Measurements from ENCODE around the gene GOSR2. TPM values are rescaled to one million over a fixed set of nuclear protein-coding genes. Genes with fewer than 3 reads are reported as not detected.

Gene GOSR2
- total and polyA plus RNA-seq, 9 of the 15 experiments (the other 6 are each of a cell fraction or from before 2014, with no cell fraction given), result 32.7 to 96.3 (median 48.9) TPM

- TF ChIP-seq, protein P1, sequence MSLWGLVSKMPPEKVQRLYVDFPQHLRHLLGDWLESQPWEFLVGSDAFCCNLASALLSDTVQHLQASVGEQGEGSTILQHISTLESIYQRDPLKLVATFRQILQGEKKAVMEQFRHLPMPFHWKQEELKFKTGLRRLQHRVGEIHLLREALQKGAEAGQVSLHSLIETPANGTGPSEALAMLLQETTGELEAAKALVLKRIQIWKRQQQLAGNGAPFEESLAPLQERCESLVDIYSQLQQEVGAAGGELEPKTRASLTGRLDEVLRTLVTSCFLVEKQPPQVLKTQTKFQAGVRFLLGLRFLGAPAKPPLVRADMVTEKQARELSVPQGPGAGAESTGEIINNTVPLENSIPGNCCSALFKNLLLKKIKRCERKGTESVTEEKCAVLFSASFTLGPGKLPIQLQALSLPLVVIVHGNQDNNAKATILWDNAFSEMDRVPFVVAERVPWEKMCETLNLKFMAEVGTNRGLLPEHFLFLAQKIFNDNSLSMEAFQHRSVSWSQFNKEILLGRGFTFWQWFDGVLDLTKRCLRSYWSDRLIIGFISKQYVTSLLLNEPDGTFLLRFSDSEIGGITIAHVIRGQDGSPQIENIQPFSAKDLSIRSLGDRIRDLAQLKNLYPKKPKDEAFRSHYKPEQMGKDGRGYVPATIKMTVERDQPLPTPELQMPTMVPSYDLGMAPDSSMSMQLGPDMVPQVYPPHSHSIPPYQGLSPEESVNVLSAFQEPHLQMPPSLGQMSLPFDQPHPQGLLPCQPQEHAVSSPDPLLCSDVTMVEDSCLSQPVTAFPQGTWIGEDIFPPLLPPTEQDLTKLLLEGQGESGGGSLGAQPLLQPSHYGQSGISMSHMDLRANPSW (CRISPR knock-in tag; IDR thresholded peaks at IDR 0.05), result no peak
- no peak for TF ChIP-seq ZNF41 (CRISPR knock-in tag; conservative IDR thresholded peaks at IDR 0.05)
- 0 out of 4 replicates have a peak, but pooled peaks have one; percentile 17 to 34 for TF ChIP-seq MAZ (CRISPR knock-in tag; conservative IDR thresholded peaks at IDR 0.05 in 1 of 2, IDR thresholded peaks at IDR 0.05 in 1 of 2)
- 0 out of 2 replicates have a peak, but pooled peaks have one; percentile 31 for TF ChIP-seq ZNF644 (tag; IDR thresholded peaks at IDR 0.05; ENCODE audit: low read depth)
- TF ChIP-seq PRMT5 (CRISPR knock-in tag; IDR thresholded peaks at IDR 0.05), result peak; percentile 82; the same call in 1 of the 2 replicates
- peak; percentile 99 for TF ChIP-seq EHMT2 (IDR thresholded peaks at IDR 0.05)
- TF ChIP-seq, protein P2, sequence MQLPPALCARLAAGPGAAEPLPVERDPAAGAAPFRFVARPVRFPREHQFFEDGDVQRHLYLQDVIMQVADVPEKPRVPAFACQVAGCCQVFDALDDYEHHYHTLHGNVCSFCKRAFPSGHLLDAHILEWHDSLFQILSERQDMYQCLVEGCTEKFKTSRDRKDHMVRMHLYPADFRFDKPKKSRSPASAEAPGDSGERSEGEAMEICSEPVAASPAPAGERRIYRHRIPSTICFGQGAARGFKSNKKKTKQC (CRISPR knock-in tag; IDR thresholded peaks at IDR 0.05), result peak; percentile 84
- no peak for TF ChIP-seq CBFA2T2 (conservative IDR thresholded peaks at IDR 0.05)
- 0 out of 2 replicates have a peak, but pooled peaks have one; percentile 24 for TF ChIP-seq XRCC5 (IDR thresholded peaks at IDR 0.05; ENCODE audit: low read depth, low read length)
- peak; percentile 80 for TF ChIP-seq RFX1 (IDR thresholded peaks at IDR 0.05)
- TF ChIP-seq FOXM1 (IDR thresholded peaks at IDR 0.05; ENCODE audit: low read depth), result no peak
- TF ChIP-seq FOXM1 (CRISPR knock-in tag; IDR thresholded peaks at IDR 0.05; ENCODE audit: low read depth), result no peak
- TF ChIP-seq NFIC (IDR thresholded peaks at IDR 0.05), result no peak
- TF ChIP-seq NR3C1 (CRISPR knock-in tag; IDR thresholded peaks at IDR 0.05), result no peak
- TF ChIP-seq, protein P3, sequence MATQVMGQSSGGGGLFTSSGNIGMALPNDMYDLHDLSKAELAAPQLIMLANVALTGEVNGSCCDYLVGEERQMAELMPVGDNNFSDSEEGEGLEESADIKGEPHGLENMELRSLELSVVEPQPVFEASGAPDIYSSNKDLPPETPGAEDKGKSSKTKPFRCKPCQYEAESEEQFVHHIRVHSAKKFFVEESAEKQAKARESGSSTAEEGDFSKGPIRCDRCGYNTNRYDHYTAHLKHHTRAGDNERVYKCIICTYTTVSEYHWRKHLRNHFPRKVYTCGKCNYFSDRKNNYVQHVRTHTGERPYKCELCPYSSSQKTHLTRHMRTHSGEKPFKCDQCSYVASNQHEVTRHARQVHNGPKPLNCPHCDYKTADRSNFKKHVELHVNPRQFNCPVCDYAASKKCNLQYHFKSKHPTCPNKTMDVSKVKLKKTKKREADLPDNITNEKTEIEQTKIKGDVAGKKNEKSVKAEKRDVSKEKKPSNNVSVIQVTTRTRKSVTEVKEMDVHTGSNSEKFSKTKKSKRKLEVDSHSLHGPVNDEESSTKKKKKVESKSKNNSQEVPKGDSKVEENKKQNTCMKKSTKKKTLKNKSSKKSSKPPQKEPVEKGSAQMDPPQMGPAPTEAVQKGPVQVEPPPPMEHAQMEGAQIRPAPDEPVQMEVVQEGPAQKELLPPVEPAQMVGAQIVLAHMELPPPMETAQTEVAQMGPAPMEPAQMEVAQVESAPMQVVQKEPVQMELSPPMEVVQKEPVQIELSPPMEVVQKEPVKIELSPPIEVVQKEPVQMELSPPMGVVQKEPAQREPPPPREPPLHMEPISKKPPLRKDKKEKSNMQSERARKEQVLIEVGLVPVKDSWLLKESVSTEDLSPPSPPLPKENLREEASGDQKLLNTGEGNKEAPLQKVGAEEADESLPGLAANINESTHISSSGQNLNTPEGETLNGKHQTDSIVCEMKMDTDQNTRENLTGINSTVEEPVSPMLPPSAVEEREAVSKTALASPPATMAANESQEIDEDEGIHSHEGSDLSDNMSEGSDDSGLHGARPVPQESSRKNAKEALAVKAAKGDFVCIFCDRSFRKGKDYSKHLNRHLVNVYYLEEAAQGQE (IDR thresholded peaks at IDR 0.05; ENCODE audit: borderline replicate concordance), result peak; percentile 99
- TF ChIP-seq, protein P3 (CRISPR knock-in tag; IDR thresholded peaks at IDR 0.05; ENCODE audit: low read depth), result peak; percentile 95
- peak; percentile 96 for TF ChIP-seq MIER1 (IDR thresholded peaks at IDR 0.05; ENCODE audit: low read depth)
Observed at GRCh38 chr17:46964315-46965265, 41.6 kb downstream of the GOSR2 start (continued).
